ENCODE results near the gene VPS37C.
"Not testable (repeated sequence)": the region's sequence is repeated elsewhere in the genome, so short reads cannot be mapped to it uniquely, and the experiment has no call there.

Gene VPS37C

DNA sequence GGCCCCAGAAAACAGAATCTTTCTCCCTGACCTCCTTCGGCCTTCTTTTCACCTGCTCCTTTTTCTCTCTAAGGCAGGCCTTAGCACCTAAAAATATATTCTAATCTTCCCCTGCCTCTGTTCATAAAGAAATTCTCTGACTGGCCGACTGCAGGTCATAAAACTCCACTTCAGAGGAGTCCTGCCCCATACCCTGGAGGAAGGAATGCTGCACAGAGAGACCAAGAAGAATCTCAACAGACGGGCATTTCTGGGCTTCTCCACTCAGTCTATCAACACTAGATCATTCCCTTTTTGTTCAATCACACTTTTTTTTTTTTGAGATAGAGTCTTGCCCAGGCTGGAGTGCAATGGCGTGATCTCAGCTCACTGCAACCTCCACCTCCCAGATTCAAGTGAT is 22.4 kb upstream of the VPS37C start:
- Histone ChIP-seq H3K27me3 (ENCODE audit: control insufficient read depth in 3 of 3, insufficient read depth in 3 of 3, low read depth in 1 of 3, low read length in 3 of 3) (peaks cover 0 to 6% (median 0%) of the 10 kb centered on the region in 3 experiments), H3K36me3 (replicated peaks in 1 of 2; ENCODE audit: control insufficient read depth in 2 of 2, insufficient read depth in 2 of 2, low read length in 2 of 2) (no peaks in the 10 kb centered on the region), H2BK15ac (ENCODE audit: low read length) (no peak overlapping the region), H3K14ac (ENCODE audit: low read length) (no peak overlapping the region), H3K18ac (ENCODE audit: low read length) (no peak overlapping the region), H3K27ac (replicated peaks; ENCODE audit: low read length) (no peak overlapping the region), H3K23ac (ENCODE audit: low read depth, low read length, poor library complexity) (no peak overlapping the region), H3K9me3 (replicated peaks in 1 of 2; ENCODE audit: control insufficient read depth in 2 of 2, insufficient read depth in 1 of 2, low read depth in 1 of 2, low read length in 2 of 2) (no peaks in the 10 kb centered on the region), H3K4ac (ENCODE audit: low read length) (no peak overlapping the region), H2BK120ac (ENCODE audit: low read depth, low read length) (no peak overlapping the region), H2AK5ac (ENCODE audit: low read depth, low read length) (no peak overlapping the region), H2BK12ac (ENCODE audit: low read length) (no peak overlapping the region), H3K4me1 (ENCODE audit: control insufficient read depth in 2 of 2, insufficient read depth in 1 of 2, low read depth in 1 of 2, low read length in 2 of 2) (no peaks in the 10 kb centered on the region), H4K8ac (ENCODE audit: low read depth, low read length) (no peak overlapping the region), H3K9ac (ENCODE audit: low read depth, low read length, poor library complexity) (no peak overlapping the region), H2BK5ac (ENCODE audit: low read length) (no peak overlapping the region), H4K91ac (ENCODE audit: low read depth, low read length, poor library complexity) (no peak overlapping the region), H3K79me1 (ENCODE audit: low read depth, low read length) (no peaks in the 10 kb centered on the region), H3K4me3 (ENCODE audit: low read length in 2 of 2) (no peak overlapping the region), H2AFZ (ENCODE audit: low read length) (no peak overlapping the region), H3K4me2 (ENCODE audit: insufficient read depth, low read length, poor library complexity, severe bottlenecking) (no peak overlapping the region)
- no peak for DNase-seq (ENCODE audit: low spot score)
- WGBS, 2 donors (ENCODE audit: extremely low coverage in 2 of 2, insufficient read length in 2 of 2, insufficient replicate concordance in 1 of 2) = no CpG with 5 or more reads among the region's 4 CpGs

- no peak for DNase-seq (ENCODE audit: low spot score)
These were observed 20.3 kb upstream of the VPS37C start for GRCh38 chr11:61181489-61181888.

DNA sequence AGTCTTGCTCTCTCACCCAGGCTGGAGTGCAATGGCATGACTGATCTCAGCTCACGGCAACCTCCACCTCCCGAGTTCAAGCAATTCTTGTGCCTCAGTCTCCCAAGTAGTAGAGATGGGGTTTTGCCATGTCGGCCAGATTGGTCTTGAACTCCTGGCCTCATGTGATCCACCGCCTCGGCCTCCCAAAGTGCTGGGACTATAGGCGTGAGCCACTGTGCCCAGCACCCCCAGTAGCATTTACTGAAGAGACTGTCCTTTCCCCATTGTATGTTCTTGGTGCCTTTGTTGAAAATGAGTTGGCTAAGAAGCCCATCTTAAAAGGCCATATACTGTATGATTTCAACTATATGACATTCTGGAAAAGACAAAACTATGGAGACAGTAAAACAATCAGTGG is 19.0 kb upstream of the VPS37C start:
- H2AK5ac ChIP-seq (ENCODE audit: low read depth, low read length); H3K36me3 ChIP-seq (replicated peaks in 1 of 2; ENCODE audit: control insufficient read depth in 2 of 2, insufficient read depth in 2 of 2, low read length in 2 of 2); H2AFZ ChIP-seq (ENCODE audit: low read length); H2BK5ac ChIP-seq (ENCODE audit: low read length); H2BK15ac ChIP-seq (ENCODE audit: low read length); H3K4me3 ChIP-seq (ENCODE audit: low read length in 2 of 2); H3K79me1 ChIP-seq (ENCODE audit: low read depth, low read length); H3K23ac ChIP-seq (ENCODE audit: low read depth, low read length, poor library complexity); H2BK120ac ChIP-seq (ENCODE audit: low read depth, low read length); H3K4ac ChIP-seq (ENCODE audit: low read length); H3K9me3 ChIP-seq (replicated peaks in 1 of 2; ENCODE audit: control insufficient read depth in 2 of 2, insufficient read depth in 1 of 2, low read depth in 1 of 2, low read length in 2 of 2); H3K18ac ChIP-seq (ENCODE audit: low read length); H2BK12ac ChIP-seq (ENCODE audit: low read length); H3K27ac ChIP-seq (replicated peaks; ENCODE audit: low read length); H3K14ac ChIP-seq (ENCODE audit: low read length); H4K8ac ChIP-seq (ENCODE audit: low read depth, low read length); DNase-seq (ENCODE audit: low spot score); H4K91ac ChIP-seq (ENCODE audit: low read depth, low read length, poor library complexity); H3K4me2 ChIP-seq (ENCODE audit: insufficient read depth, low read length, poor library complexity, severe bottlenecking); H3K9ac ChIP-seq (ENCODE audit: low read depth, low read length, poor library complexity); H3K4me1 ChIP-seq (ENCODE audit: control insufficient read depth in 2 of 2, insufficient read depth in 1 of 2, low read depth in 1 of 2, low read length in 2 of 2): not testable (repeated sequence)
- WGBS, 2 donors (ENCODE audit: extremely low coverage in 2 of 2, insufficient read length in 2 of 2, insufficient replicate concordance in 1 of 2) = no CpG with 5 or more reads among the region's 6 CpGs
- peaks cover 0 to 21% (median 0%) of the 10 kb centered on the region in 3 experiments for H3K27me3 ChIP-seq (ENCODE audit: control insufficient read depth in 3 of 3, insufficient read depth in 3 of 3, low read depth in 1 of 3, low read length in 3 of 3)

More at GRCh38 chr11:61181489-61181888, 20.3 kb upstream of the VPS37C start:
- Histone ChIP-seq H3K27ac (replicated peaks; ENCODE audit: low read length) (no peak overlapping the region), H3K79me1 (ENCODE audit: low read depth, low read length) (no peaks in the 10 kb centered on the region), H3K23ac (ENCODE audit: low read depth, low read length, poor library complexity) (no peak overlapping the region), H4K91ac (ENCODE audit: low read depth, low read length, poor library complexity) (no peak overlapping the region), H4K8ac (ENCODE audit: low read depth, low read length) (no peak overlapping the region), H2AFZ (ENCODE audit: low read length) (no peak overlapping the region), H3K9me3 (replicated peaks in 1 of 2; ENCODE audit: control insufficient read depth in 2 of 2, insufficient read depth in 1 of 2, low read depth in 1 of 2, low read length in 2 of 2) (no peaks in the 10 kb centered on the region), H2BK12ac (ENCODE audit: low read length) (no peak overlapping the region), H3K36me3 (replicated peaks in 1 of 2; ENCODE audit: control insufficient read depth in 2 of 2, insufficient read depth in 2 of 2, low read length in 2 of 2) (no peaks in the 10 kb centered on the region), H2AK5ac (ENCODE audit: low read depth, low read length) (no peak overlapping the region), H3K4me2 (ENCODE audit: insufficient read depth, low read length, poor library complexity, severe bottlenecking) (no peak overlapping the region), H2BK5ac (ENCODE audit: low read length) (no peak overlapping the region), H2BK15ac (ENCODE audit: low read length) (no peak overlapping the region), H3K14ac (ENCODE audit: low read length) (no peak overlapping the region), H2BK120ac (ENCODE audit: low read depth, low read length) (no peak overlapping the region), H3K4me1 (ENCODE audit: control insufficient read depth in 2 of 2, insufficient read depth in 1 of 2, low read depth in 1 of 2, low read length in 2 of 2) (no peaks in the 10 kb centered on the region), H3K9ac (ENCODE audit: low read depth, low read length, poor library complexity) (no peak overlapping the region), H3K4ac (ENCODE audit: low read length) (no peak overlapping the region), H3K4me3 (ENCODE audit: low read length in 2 of 2) (no peak overlapping the region), H3K27me3 (ENCODE audit: control insufficient read depth in 3 of 3, insufficient read depth in 3 of 3, low read depth in 1 of 3, low read length in 3 of 3) (peaks cover 0 to 8% (median 0%) of the 10 kb centered on the region in 3 experiments), H3K18ac (ENCODE audit: low read length) (no peak overlapping the region)
- WGBS, 2 donors (ENCODE audit: extremely low coverage in 2 of 2, insufficient read length in 2 of 2, insufficient replicate concordance in 1 of 2) = no CpG with 5 or more reads among the region's 4 CpGs

- Histone ChIP-seq H3K27ac (replicated peaks; ENCODE audit: low read length) (no peak overlapping the region), H4K8ac (ENCODE audit: low read depth, low read length) (no peak overlapping the region), H2BK12ac (ENCODE audit: low read length) (no peak overlapping the region), H3K4me2 (ENCODE audit: insufficient read depth, low read length, poor library complexity, severe bottlenecking) (no peak overlapping the region), H3K4ac (ENCODE audit: low read length) (no peak overlapping the region), H3K9ac (ENCODE audit: low read depth, low read length, poor library complexity) (no peak overlapping the region), H3K79me1 (ENCODE audit: low read depth, low read length) (no peaks in the 10 kb centered on the region), H3K4me3 (ENCODE audit: low read length in 2 of 2) (no peak overlapping the region), H2BK120ac (ENCODE audit: low read depth, low read length) (no peak overlapping the region), H3K36me3 (replicated peaks in 1 of 2; ENCODE audit: control insufficient read depth in 2 of 2, insufficient read depth in 2 of 2, low read length in 2 of 2) (no peaks in the 10 kb centered on the region), H2AK5ac (ENCODE audit: low read depth, low read length) (no peak overlapping the region), H3K18ac (ENCODE audit: low read length) (no peak overlapping the region), H3K14ac (ENCODE audit: low read length) (no peak overlapping the region), H3K27me3 (ENCODE audit: control insufficient read depth in 3 of 3, insufficient read depth in 3 of 3, low read depth in 1 of 3, low read length in 3 of 3) (peaks cover 0 to 34% (median 0%) of the 10 kb centered on the region in 3 experiments), H4K91ac (ENCODE audit: low read depth, low read length, poor library complexity) (no peak overlapping the region), H3K9me3 (replicated peaks in 1 of 2; ENCODE audit: control insufficient read depth in 2 of 2, insufficient read depth in 1 of 2, low read depth in 1 of 2, low read length in 2 of 2) (peaks cover 0 to 4% of the 10 kb centered on the region in 2 donors), H3K4me1 (ENCODE audit: control insufficient read depth in 2 of 2, insufficient read depth in 1 of 2, low read depth in 1 of 2, low read length in 2 of 2) (no peaks in the 10 kb centered on the region), H2BK15ac (ENCODE audit: low read length) (no peak overlapping the region), H3K23ac (ENCODE audit: low read depth, low read length, poor library complexity) (no peak overlapping the region), H2AFZ (ENCODE audit: low read length) (peak overlapping the region; percentile 49), H2BK5ac (ENCODE audit: low read length) (no peak overlapping the region)
- no CpG with 5 or more reads among the region's 6 CpGs for WGBS, 2 donors (ENCODE audit: extremely low coverage in 2 of 2, insufficient read length in 2 of 2, insufficient replicate concordance in 1 of 2)
- DNase-seq (ENCODE audit: low spot score) = no peak
These were observed 15.2 kb upstream of the VPS37C start for GRCh38 chr11:61176446-61176845.

All from neuronal stem cell (in vitro differentiated cells).